Sigmoid colon (tissue), 4 donors: ENCODE data around the gene APOL3.

Experiments used
- CTCF ChIP-seq, 4 experiments: fragments of 450-650 bp in 3 of 4; fragments of 200-600 bp in 1 of 4; IDR thresholded peaks; one replicate each; pipeline ENCODE4 v1.5.1; 2016 to 2019; ENCODE audit warnings: antibody characterized with exemption in 4 of 4, mild to moderate bottlenecking in 3 of 4, moderate library complexity in 2 of 4
- POLR2AphosphoS5 ChIP-seq, 4 donors: sonication (generic); formaldehyde crosslinking; IDR thresholded peaks; one replicate each; pipeline ENCODE4 v1.6.1; 2017; ENCODE audit warnings: antibody characterized with exemption in 4 of 4

- no peak for TF ChIP-seq CTCF (IDR thresholded peaks at IDR 0.05)
- no peak for TF ChIP-seq POLR2AphosphoS5 (IDR thresholded peaks at IDR 0.05)
Measured at GRCh38 chr22:36131907-36132306, 28.6 kb downstream of the APOL3 start.
